Central memory CD8-positive, alpha-beta T cell (primary cell): ENCODE results near the gene PPP1R1B.

Source experiments
- ATAC-seq: fragments of 150-1000 bp; cut with Tn5 transposase; replicated peaks from 2 replicates; pipeline ENCODE4 v1.10.0; 2022; ENCODE audit warnings: mild to moderate bottlenecking, moderate FRiP score, moderate number of reproducible peaks; ENCODE audit not compliant: poor library complexity, severe bottlenecking; ENCODE audit errors: extremely low read depth
- DNase-seq, 2 donors: peaks; one replicate each; pipeline ENCODE4 v3.0.0; 2021; ENCODE audit warnings: low spot score in 2 of 2
- H3K27ac Mint-ChIP-seq: one replicate; pipeline ENCODE4 v1.8.0; 2022; ENCODE audit warnings: low read depth, mild to moderate bottlenecking, moderate library complexity, mixed read lengths
- H3K27me3 Mint-ChIP-seq: one replicate; pipeline ENCODE4 v1.8.0; 2022; ENCODE audit warnings: mixed read lengths
- H3K36me3 Mint-ChIP-seq: one replicate; pipeline ENCODE4 v1.8.0; 2022; ENCODE audit warnings: mild to moderate bottlenecking, moderate library complexity, mixed read lengths; ENCODE audit not compliant: insufficient read depth
- H3K4me1 Mint-ChIP-seq: one replicate; pipeline ENCODE4 v1.8.0; 2022; ENCODE audit warnings: mixed read lengths
- H3K4me3 Mint-ChIP-seq: one replicate; pipeline ENCODE4 v1.8.0; 2022; ENCODE audit warnings: mild to moderate bottlenecking, moderate library complexity, mixed read lengths
- H3K9me3 Mint-ChIP-seq: one replicate; pipeline ENCODE4 v1.8.0; 2022; ENCODE audit warnings: mixed read lengths

Gene PPP1R1B

DNA sequence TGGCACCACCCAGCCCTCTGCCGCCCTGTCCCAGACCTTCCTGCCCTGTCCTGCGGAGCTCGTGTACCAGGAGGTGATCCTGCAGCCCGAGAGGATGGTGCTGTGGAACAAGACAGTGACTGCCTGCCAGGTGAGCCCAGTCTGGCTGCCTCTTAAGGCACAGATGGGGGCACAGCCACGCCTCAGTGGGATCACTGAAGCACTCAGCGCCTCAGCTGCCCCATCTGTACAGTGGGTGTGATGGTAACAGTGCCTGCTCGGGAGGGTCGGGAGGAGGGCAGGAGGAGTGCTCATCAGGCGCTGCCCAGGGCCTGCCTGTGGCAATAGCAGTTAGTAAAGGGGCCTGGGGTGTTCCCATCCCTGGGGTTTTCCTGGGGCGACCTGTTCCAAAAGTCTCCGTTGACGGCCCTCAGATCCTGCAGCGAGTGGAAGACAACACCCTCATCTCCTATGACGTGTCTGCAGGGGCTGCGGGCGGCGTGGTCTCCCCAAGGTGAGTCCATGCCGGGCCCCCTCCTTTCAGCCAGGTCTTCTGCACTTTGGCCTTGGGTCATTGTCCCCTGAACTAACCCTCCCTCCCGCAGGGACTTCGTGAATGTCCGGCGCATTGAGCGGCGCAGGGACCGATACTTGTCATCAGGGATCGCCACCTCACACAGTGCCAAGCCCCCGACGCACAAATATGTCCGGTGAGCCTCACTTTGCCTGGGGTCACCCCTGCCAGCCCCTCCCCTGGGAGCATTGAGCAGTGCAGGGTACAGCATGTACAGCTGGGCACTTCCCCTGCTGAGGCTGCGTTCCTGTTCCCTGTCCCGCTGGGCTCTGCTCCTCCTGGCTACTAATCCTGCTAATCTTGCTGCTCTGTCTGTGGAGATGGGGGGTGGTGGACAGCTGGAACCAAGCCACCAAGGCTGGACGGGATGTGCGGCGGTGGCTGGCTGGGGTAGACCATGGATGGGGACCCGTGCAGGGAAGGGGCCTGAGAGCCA, 33.9 kb downstream of the PPP1R1B start:
- ATAC-seq (no peak), DNase-seq (no peak)
- no peak overlapping the region for H3K4me3 Mint-ChIP-seq
- H3K27ac Mint-ChIP-seq: no peak overlapping the region
- H3K4me1 Mint-ChIP-seq: peaks cover 5% of the 10 kb centered on the region
- H3K27me3 Mint-ChIP-seq: no peaks in the 10 kb centered on the region
- H3K9me3 Mint-ChIP-seq: no peaks in the 10 kb centered on the region
- peaks cover 16% of the 10 kb centered on the region for H3K36me3 Mint-ChIP-seq

DNA sequence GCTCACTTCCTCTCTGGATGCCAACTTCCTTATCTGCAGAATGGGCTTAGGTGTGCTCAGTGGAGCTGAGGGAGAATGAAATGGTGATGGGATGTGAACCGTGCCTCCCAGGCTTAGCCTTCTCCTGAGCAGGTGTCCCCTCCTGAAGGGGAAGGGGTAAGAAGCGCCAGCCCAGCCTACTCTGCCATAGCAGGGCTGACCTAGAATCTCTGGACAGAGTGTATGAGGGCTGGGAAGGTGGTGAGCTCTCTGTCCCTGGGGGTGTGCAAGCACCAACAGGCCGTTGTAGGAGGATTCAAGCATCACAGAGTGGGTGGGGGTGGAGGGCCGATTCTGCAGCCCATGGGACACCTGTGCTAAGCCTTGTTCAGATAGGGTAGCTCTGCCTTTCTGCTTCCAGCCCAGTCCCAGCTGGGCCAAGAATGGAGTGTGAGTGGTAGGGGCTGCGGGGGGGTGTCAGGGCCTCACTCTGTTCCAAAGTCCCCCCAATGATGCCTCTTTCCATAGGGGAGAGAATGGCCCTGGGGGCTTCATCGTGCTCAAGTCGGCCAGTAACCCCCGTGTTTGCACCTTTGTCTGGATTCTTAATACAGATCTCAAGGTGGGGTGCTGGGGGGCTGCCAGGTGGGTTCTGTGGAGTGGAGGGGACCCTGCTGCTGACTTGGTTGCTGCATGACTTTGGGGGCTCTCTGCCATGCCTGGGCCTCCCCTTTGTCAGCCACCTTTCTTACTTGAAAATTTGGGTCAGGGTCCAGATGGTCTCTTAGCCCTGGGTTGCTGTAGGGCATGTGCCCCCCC, 35.2 kb downstream of the PPP1R1B start:
- Mint-ChIP-seq H3K4me1 (peaks cover 7% of the 10 kb centered on the region), H3K27me3 (no peaks in the 10 kb centered on the region), H3K36me3 (peaks cover 14% of the 10 kb centered on the region), H3K9me3 (no peaks in the 10 kb centered on the region), H3K27ac (no peak overlapping the region), H3K4me3 (no peak overlapping the region)
- ATAC-seq (no peak), DNase-seq (no peak)

DNA sequence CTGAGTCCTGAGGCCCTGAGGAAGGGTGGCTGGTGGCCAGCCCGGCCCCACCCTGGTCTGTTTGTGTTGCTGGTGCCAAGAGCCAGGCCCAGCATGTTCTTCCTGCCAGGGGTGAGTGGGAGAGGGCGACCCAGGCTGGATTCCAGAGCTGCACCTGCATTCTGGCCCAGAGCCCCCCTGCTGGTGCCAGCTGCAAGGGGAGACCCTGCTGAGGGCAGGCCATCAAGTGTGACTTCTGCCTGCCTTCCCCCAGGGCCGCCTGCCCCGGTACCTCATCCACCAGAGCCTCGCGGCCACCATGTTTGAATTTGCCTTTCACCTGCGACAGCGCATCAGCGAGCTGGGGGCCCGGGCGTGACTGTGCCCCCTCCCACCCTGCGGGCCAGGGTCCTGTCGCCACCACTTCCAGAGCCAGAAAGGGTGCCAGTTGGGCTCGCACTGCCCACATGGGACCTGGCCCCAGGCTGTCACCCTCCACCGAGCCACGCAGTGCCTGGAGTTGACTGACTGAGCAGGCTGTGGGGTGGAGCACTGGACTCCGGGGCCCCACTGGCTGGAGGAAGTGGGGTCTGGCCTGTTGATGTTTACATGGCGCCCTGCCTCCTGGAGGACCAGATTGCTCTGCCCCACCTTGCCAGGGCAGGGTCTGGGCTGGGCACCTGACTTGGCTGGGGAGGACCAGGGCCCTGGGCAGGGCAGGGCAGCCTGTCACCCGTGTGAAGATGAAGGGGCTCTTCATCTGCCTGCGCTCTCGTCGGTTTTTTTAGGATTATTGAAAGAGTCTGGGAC, 36.0 kb downstream of the PPP1R1B start:
- peaks cover 10% of the 10 kb centered on the region for H3K4me1 Mint-ChIP-seq
- no peaks in the 10 kb centered on the region for H3K9me3 Mint-ChIP-seq
- no peak overlapping the region for H3K4me3 Mint-ChIP-seq
- H3K27me3 Mint-ChIP-seq: no peaks in the 10 kb centered on the region
- no peak overlapping the region for H3K27ac Mint-ChIP-seq
- peaks cover 9% of the 10 kb centered on the region for H3K36me3 Mint-ChIP-seq
- ATAC-seq (no peak), DNase-seq (no peak)

DNA sequence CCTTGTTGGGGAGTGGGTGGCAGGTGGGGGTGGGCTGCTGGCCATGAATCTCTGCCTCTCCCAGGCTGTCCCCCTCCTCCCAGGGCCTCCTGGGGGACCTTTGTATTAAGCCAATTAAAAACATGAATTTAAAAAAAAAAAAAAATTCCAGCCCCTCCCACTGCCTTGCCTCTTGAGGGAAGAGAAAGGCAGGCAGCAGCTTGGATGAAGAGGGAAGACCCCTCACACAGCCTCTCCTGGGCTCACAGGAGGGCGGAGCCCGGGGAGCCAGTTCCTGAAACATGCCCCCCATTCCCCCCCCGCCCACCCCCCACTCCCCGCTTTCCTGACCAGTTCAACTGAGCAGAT, 36.6 kb downstream of the PPP1R1B start:
- H3K4me3 Mint-ChIP-seq: no peak overlapping the region
- H3K36me3 Mint-ChIP-seq: peaks cover 9% of the 10 kb centered on the region
- H3K9me3 Mint-ChIP-seq: no peaks in the 10 kb centered on the region
- ATAC-seq: no peak
- DNase-seq: no peak
- H3K27ac Mint-ChIP-seq: no peak overlapping the region
- no peaks in the 10 kb centered on the region for H3K27me3 Mint-ChIP-seq
- H3K4me1 Mint-ChIP-seq: peaks cover 15% of the 10 kb centered on the region

DNA sequence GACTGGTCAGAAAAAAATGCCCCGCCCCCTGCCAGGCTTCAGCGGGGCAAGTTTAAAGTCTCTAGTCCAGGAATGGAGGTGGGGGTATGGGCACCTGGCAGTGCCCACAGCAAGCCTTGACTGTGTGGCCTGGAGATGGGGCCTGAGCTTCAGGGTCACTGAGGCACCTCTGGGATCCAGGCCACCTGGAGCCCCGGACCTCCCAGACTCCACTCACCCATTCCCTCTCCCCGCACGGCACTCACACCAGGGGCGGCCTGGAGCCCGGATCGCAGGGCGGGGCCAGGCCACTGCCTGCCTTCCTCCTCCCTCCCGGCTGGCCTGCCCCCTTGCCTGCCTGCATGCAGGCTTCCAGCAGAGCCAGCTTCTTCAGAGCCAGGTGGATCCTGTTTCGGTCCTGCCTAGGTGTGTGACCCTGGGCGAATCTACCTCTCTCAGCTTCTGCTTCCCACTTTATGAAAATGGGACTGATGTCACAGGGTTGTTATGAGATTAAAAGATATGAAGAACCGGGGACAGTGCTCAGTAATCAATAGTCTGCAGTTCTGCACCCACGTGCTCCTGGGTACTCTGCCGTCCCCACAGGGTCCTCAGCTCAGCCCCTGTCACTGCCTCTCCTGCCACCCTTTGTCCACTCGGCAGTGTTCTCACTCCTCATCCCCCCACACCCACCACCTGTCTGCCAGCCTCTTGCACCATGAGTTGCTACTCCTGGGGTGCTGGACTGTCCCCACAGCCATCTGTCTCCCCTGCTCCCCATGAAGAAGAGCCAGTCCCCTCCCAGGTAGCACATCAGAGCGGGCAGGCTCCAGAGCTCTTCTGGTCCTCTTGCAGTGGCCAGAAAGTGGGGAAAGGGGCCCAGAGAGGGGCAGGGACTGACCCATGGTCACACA, 37.2 kb downstream of the PPP1R1B start:
- Mint-ChIP-seq H3K36me3 (peaks cover 9% of the 10 kb centered on the region), H3K9me3 (no peaks in the 10 kb centered on the region), H3K27me3 (no peaks in the 10 kb centered on the region), H3K4me1 (peaks cover 22% of the 10 kb centered on the region), H3K4me3 (no peak overlapping the region), H3K27ac (no peak overlapping the region)
- no peak for DNase-seq
- no peak for ATAC-seq

DNA sequence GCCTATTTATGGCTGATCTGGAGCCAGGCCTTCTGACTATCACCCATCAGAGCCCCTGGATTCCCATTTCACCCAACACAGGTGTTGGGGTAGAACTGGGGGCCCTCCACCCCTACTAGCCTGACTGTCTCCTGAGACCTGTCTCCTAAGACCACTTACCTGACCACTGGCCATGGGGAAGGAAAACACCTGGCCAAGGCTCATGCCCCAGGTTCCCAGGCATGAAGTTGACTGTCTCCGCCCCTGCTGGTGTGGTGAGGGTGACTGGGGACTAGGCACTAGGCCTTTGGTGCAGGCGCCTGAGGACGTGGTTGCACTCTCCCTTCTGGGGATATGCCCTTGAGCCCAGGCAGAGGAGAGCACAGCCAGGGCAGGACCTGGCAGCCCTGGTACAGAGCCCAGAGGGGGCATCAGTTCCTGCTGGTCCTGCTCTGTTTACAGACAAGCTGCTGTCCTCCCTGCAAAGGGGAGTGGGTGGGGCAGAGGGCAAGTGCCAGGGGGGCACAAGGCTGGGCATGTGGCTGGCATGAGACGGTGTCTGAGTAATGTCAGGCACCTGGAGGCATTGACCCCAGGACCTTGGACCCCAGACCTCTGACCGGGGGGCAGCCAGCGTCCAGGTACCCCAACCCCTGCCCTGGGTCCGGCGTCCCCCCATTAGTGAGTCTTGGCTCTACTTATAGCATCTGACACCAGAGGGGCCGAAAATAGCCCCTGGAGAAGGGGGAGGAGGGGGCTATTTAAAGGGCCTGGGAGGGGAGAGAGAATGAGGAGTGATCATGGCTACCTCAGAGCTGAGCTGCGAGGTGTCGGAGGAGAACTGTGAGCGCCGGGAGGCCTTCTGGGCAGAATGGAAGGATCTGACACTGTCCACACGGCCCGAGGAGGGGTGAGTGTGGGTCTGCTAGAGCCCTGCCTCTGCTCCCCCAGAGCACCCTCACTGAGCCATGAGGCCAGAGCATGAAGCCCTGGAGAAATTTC, 38.1 kb downstream of the PPP1R1B start, which contains the start of gene TCAP:
Gene TCAP (plus strand): TSS at position 769 of the 981 bp plus-strand sequence. CDS start 11 bp downstream, at position 780.
- Mint-ChIP-seq H3K4me3 (no peak within 1 kb of the TSS), H3K27ac (no peak within 1 kb of the TSS), H3K9me3 (no peaks in the 10 kb centered on the region), H3K4me1 (peaks cover 22% of the 10 kb centered on the region), H3K36me3 (peaks cover 7% of the 10 kb centered on the region), H3K27me3 (no peaks in the 10 kb centered on the region)
- ATAC-seq (no peak), DNase-seq (no peak)

DNA sequence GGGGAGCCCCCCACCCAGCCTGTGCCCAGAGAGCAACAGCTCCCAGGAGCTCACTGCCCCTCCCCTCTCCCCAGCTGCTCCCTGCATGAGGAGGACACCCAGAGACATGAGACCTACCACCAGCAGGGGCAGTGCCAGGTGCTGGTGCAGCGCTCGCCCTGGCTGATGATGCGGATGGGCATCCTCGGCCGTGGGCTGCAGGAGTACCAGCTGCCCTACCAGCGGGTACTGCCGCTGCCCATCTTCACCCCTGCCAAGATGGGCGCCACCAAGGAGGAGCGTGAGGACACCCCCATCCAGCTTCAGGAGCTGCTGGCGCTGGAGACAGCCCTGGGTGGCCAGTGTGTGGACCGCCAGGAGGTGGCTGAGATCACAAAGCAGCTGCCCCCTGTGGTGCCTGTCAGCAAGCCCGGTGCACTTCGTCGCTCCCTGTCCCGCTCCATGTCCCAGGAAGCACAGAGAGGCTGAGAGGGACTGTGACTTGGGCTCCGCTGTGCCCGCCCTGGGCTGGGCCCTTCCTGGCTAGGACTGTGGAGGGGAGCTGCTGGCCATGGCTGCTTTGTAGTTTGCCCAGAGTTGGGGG, 39.0 kb downstream of the PPP1R1B start:
- DNase-seq: no peak
- ATAC-seq: no peak
- peaks cover 22% of the 10 kb centered on the region for H3K4me1 Mint-ChIP-seq
- H3K4me3 Mint-ChIP-seq: no peak overlapping the region
- H3K27me3 Mint-ChIP-seq: no peaks in the 10 kb centered on the region
- H3K9me3 Mint-ChIP-seq: no peaks in the 10 kb centered on the region
- H3K36me3 Mint-ChIP-seq: peaks cover 6% of the 10 kb centered on the region
- no peak overlapping the region for H3K27ac Mint-ChIP-seq

DNA sequence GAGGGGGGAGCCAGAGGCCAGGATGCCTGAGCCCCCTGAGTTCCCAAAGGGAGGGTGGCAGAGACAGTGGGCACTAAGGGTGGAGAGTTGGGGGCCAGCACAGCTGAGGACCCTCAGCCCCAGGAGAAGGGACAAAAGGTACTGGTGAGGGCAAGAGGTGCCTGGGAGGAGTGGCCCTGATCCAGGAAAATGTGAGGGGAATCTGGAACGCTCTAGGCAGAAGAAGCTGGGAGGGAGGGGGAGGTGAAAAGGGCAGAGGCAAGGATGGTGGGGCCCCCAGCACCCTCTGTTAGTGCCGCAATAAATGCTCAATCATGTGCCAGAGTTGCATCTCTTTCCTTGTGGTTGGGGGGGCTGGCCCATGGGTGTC, 39.5 kb downstream of the PPP1R1B start:
- Mint-ChIP-seq H3K9me3 (no peaks in the 10 kb centered on the region), H3K4me1 (peaks cover 22% of the 10 kb centered on the region), H3K27ac (no peak overlapping the region), H3K36me3 (peaks cover 4% of the 10 kb centered on the region), H3K4me3 (no peak overlapping the region), H3K27me3 (no peaks in the 10 kb centered on the region)
- DNase-seq (no peak), ATAC-seq (no peak)

DNA sequence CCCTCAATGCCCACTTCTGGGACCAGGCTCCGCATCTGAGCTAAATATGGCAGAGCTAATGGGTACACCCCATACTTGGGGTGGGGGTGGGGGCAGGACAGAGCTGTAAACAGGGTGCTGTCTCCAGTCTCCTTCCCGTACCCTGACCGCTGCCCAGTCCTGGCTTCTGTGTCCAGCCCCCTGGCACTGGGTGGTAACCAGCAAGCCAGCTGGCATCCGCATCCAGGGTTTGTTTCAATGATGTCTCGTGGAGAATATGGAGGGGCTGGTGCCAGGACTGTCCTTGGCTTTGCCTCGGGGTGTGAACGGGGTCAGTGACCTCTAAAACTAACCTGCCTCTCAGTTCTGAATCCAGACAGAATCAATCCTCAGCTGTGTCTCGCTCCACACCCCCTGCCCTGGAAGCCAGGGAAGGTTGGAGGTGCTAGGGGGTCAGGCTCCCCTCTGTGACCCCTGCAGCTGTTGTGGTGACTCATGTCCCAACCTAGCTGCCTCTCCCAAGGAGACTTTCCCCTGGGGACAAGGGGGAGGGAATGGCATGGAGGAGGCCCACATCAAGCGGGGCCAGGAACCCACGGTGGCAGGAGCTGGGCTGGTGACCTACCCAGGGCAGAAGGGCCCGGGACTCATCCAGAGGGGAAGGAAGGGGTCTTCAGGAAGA, 40.0 kb downstream of the PPP1R1B start:
- Mint-ChIP-seq H3K36me3 (peaks cover 3% of the 10 kb centered on the region), H3K27me3 (no peaks in the 10 kb centered on the region), H3K4me1 (peaks cover 23% of the 10 kb centered on the region), H3K27ac (no peak overlapping the region), H3K4me3 (peak overlapping the region; percentile 60), H3K9me3 (no peaks in the 10 kb centered on the region)
- ATAC-seq (no peak), DNase-seq (no peak)

DNA sequence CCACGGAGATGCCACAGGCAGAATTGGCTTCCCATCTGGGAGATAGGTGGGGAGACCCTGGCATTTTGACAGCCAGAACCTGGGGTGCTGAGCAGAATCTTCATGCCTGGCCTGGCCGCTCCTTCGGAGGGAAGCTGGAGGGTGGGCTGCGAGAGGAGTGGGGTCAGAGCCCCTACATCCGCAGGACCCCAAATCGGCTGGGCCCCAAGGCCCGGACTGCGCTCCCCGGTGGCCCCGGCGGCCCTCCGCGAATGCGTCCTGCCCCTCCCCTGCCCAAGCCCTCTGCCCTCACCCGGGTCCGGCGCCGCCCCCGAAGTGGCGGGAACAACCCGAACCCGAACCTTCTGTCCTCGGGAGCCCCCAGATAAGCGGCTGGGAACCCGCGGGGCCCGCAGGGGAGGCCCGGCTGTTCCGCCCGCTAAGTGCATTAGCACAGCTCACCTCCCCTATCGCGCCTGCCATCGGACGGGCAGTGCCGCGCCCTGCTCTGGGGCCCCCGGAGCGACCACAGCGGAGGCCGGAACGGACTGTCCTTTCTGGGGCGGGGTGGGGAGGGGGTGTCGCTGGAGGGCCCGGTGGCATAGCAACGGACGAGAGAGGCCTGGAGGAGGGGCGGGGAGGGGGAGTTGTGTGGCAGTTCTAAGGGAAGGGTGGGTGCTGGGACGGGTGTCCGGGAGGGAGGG, 40.7 kb downstream of the PPP1R1B start:
- Mint-ChIP-seq H3K27me3 (no peaks in the 10 kb centered on the region), H3K9me3 (no peaks in the 10 kb centered on the region), H3K4me3 (peak overlapping the region; percentile 60), H3K27ac (peak overlapping the region; percentile 90), H3K4me1 (peaks cover 29% of the 10 kb centered on the region), H3K36me3 (peaks cover 3% of the 10 kb centered on the region)
- ATAC-seq (no peak), DNase-seq (no peak)
